ENCODE results near the gene KMT2A.

- TF ChIP-seq CTCF (conservative IDR thresholded peaks at IDR 0.05; ENCODE audit: low read depth, low read length) (0 out of 2 replicates have a peak, but pooled peaks have one; percentile 19), EZH2 (IDR thresholded peaks at IDR 0.05; ENCODE audit: borderline replicate concordance, low read depth, low read length, poor library complexity, severe bottlenecking) (no peak)
These were observed 5.3 kb upstream of the KMT2A start for GRCh38 chr11:118430956-118431355.

Measured in A673 (cell line).